Peyer's patch (tissue), 4 donors: ENCODE data around the gene YPEL1. TPM values are rescaled to one million over a fixed set of nuclear protein-coding genes. Genes with fewer than 3 reads are reported as not detected.
A peak's percentile ranks its signal among the peaks of the same experiment; 100 is the strongest.
"Not testable (repeated sequence)": the region's sequence is repeated elsewhere in the genome, so short reads cannot be mapped to it uniquely, and the experiment has no call there.

Source experiments
- DNase-seq, 3 donors: peaks; one replicate each; pipeline ENCODE4 v3.0.0-alpha.2; 2017 to 2019
- H3K27ac ChIP-seq, 4 donors: fragments of 200-600 bp; sonication (generic); one replicate each; pipeline ENCODE4 v1.5.1; 2016 to 2019
- H3K27me3 ChIP-seq, 2 donors: fragments of 200-600 bp; sonication (generic); one replicate each; pipeline ENCODE4 v1.5.1; 2019
- H3K36me3 ChIP-seq, 3 donors: fragments of 200-600 bp; sonication (generic); one replicate each; pipeline ENCODE4 v1.5.1; 2016 to 2019
- H3K4me1 ChIP-seq, 4 donors: fragments of 200-600 bp; sonication (generic); one replicate each; pipeline ENCODE4 v1.5.1; 2016 to 2019
- H3K4me3 ChIP-seq, 4 donors: fragments of 200-600 bp; sonication (generic); 1 replicate in 3 of 4; 2 replicates in 1 of 4; pipeline ENCODE4 v1.5.1; 2016 to 2019; ENCODE audit warnings: mild to moderate bottlenecking in 1 of 4
- H3K9me3 ChIP-seq, 4 donors: fragments of 200-600 bp; sonication (generic); one replicate each; pipeline ENCODE4 v1.5.1; 2016 to 2019; ENCODE audit warnings: mild to moderate bottlenecking in 1 of 4
- CTCF ChIP-seq, 6 experiments: fragments of 450-650 bp in 4 of 6; fragments of 200-600 bp in 2 of 6; sonication (generic) in 1 of 6; IDR thresholded peaks; one replicate each; pipeline ENCODE4 v1.5.1; 2017 to 2019; ENCODE audit warnings: antibody characterized with exemption in 6 of 6, mild to moderate bottlenecking in 3 of 6, moderate library complexity in 1 of 6
- POLR2A ChIP-seq, 2 donors: fragments of 450-650 bp; IDR thresholded peaks; one replicate each; pipeline ENCODE4 v1.5.1; 2017; ENCODE audit warnings: antibody characterized with exemption in 2 of 2, mild to moderate bottlenecking in 2 of 2, moderate library complexity in 2 of 2
- total RNA-seq, 4 donors: library from RNA; depleted of rRNA; stranded (reverse); fragments of >200 nt; gene quantifications; one replicate each; pipeline ENCODE4 v1.1.0, GENCODE V29; 2016

The YPEL1 gene
- total RNA-seq, 4 donors from 2014 or later: 3.3 to 4.8 (median 3.4) TPM

- no peak overlapping the region for H3K4me3 ChIP-seq
- H3K27ac ChIP-seq: no peak overlapping the region
- H3K9me3 ChIP-seq: no peaks in the 10 kb centered on the region
- peaks cover 0 to 72% (median 0%) of the 10 kb centered on the region in 3 donors for H3K36me3 ChIP-seq
- H3K27me3 ChIP-seq: no peaks in the 10 kb centered on the region
- peaks cover 0 to 6% (median 0%) of the 10 kb centered on the region in 4 donors for H3K4me1 ChIP-seq
- TF ChIP-seq CTCF (IDR thresholded peaks at IDR 0.05) (no peak), POLR2A (IDR thresholded peaks at IDR 0.05) (no peak)
- DNase-seq: peak in 1 of 3 donors; percentile 45
Observed at GRCh38 chr22:21694795-21695429, 40.7 kb downstream of the YPEL1 start.

- Histone ChIP-seq H3K4me1 (peaks cover 0 to 6% (median 0%) of the 10 kb centered on the region in 4 donors), H3K9me3 (no peaks in the 10 kb centered on the region), H3K4me3 (no peak overlapping the region), H3K27ac (no peak overlapping the region), H3K27me3 (no peaks in the 10 kb centered on the region), H3K36me3 (peaks cover 0 to 76% (median 0%) of the 10 kb centered on the region in 3 donors)
- DNase-seq: no peak
- no peak for TF ChIP-seq CTCF (IDR thresholded peaks at IDR 0.05)
- no peak for TF ChIP-seq POLR2A (IDR thresholded peaks at IDR 0.05)
Observed at GRCh38 chr22:21694394-21694793, 41.2 kb downstream of the YPEL1 start.

- no peak for TF ChIP-seq CTCF (IDR thresholded peaks at IDR 0.05)
- no peak for TF ChIP-seq POLR2A (IDR thresholded peaks at IDR 0.05)
- H3K27ac ChIP-seq: no peak overlapping the region
- H3K36me3 ChIP-seq: peaks cover 0 to 74% (median 0%) of the 10 kb centered on the region in 3 donors
- H3K4me3 ChIP-seq: no peak overlapping the region
- no peaks in the 10 kb centered on the region for H3K9me3 ChIP-seq
- no peaks in the 10 kb centered on the region for H3K27me3 ChIP-seq
- H3K4me1 ChIP-seq: peaks cover 0 to 6% (median 0%) of the 10 kb centered on the region in 4 donors
- DNase-seq: peak in 1 of 3 donors; percentile 40
Observed at GRCh38 chr22:21693999-21694341, 41.6 kb downstream of the YPEL1 start.

- TF ChIP-seq POLR2A (IDR thresholded peaks at IDR 0.05): no peak
- TF ChIP-seq CTCF (IDR thresholded peaks at IDR 0.05): no peak
- Histone ChIP-seq H3K9me3 (no peaks in the 10 kb centered on the region), H3K27ac (no peak overlapping the region), H3K4me1 (peaks cover 0 to 2% (median 0%) of the 10 kb centered on the region in 4 donors), H3K36me3 (peaks cover 0 to 77% (median 0%) of the 10 kb centered on the region in 3 donors), H3K4me3 (no peak overlapping the region), H3K27me3 (no peaks in the 10 kb centered on the region)
- DNase-seq: no peak
Observed at GRCh38 chr22:21693333-21693998, 42.1 kb downstream of the YPEL1 start.

GRCh38 chr22:21692856-21693255 is 42.7 kb downstream of the YPEL1 start:
- not testable (repeated sequence) for DNase-seq, H3K9me3 ChIP-seq, H3K27ac ChIP-seq, H3K4me3 ChIP-seq, H3K4me1 ChIP-seq, H3K27me3 ChIP-seq
- peaks cover 0 to 83% (median 0%) of the 10 kb centered on the region in 3 donors for H3K36me3 ChIP-seq

GRCh38 chr22:21691816-21692215 is 43.8 kb downstream of the YPEL1 start:
- H3K36me3 ChIP-seq: peaks cover 0 to 86% (median 0%) of the 10 kb centered on the region in 3 donors
- no peak overlapping the region for H3K27ac ChIP-seq
- H3K9me3 ChIP-seq: no peaks in the 10 kb centered on the region
- DNase-seq: no peak
- no peak for TF ChIP-seq CTCF (IDR thresholded peaks at IDR 0.05)
- TF ChIP-seq POLR2A (IDR thresholded peaks at IDR 0.05): no peak
- no peaks in the 10 kb centered on the region for H3K4me1 ChIP-seq
- no peaks in the 10 kb centered on the region for H3K27me3 ChIP-seq
- no peak overlapping the region for H3K4me3 ChIP-seq
